NCI-H1436 (cell line): ENCODE measurements around the gene SCAPER.
A peak's percentile ranks its signal among the peaks of the same experiment; 100 is the strongest.

ENCODE experiments used
- DNase-seq: peaks from one replicate; lab custom pipeline; 2025; lab: John Stamatoyannopoulos, UW

SCAPER gene

DNA sequence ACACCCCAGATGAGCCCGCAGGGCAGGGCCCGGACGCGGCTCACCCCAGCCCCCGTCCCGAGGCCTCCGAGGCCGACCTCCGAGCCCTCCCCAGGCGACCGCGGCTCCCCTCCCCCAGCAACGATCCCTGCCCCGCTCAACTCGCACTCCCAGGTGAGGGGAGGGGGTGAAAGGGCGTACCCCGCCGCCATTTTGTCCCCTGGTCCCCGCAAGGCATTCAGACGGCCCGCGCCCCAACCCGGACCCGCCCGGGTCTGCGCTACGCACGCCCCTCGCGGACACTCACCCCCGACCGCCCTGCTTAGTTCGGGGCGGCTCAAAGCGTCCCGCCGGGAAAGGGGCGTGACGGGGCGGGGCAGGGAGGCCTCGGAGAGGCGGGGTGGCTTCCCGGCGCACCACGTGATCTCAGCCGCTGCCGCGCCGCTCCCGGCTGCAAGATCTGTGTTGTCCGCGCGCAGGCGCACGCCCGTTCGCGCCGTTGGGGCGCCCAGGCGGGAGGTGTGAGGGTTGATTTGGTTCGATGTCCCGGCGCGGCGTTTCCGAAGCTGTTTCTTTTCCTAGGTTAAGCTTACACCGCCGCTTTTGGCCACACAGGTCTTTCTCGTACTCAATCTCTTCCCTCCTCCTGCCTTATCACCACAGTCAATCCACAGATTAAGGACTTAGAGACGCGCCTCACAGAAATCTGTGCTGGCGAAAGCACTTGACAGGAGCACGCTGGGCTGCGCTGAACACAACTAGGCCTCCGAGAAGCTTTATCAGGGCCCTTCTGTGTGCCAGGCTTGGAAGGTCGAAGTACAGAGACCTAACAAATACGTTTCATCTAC lies at the start of gene SCAPER:
Gene SCAPER (minus strand): TSS at position 328 of the 827 bp plus-strand sequence. CDS start 21,523 bp downstream, outside the sequence.
- peak; percentile 83 for DNase-seq

- peak; percentile 58 for DNase-seq
Measured at GRCh38 chr15:76954744-76955143, 49.6 kb upstream of the SCAPER start.

- DNase-seq, result no peak
Measured at GRCh38 chr15:76953913-76954312, 48.8 kb upstream of the SCAPER start.

DNA sequence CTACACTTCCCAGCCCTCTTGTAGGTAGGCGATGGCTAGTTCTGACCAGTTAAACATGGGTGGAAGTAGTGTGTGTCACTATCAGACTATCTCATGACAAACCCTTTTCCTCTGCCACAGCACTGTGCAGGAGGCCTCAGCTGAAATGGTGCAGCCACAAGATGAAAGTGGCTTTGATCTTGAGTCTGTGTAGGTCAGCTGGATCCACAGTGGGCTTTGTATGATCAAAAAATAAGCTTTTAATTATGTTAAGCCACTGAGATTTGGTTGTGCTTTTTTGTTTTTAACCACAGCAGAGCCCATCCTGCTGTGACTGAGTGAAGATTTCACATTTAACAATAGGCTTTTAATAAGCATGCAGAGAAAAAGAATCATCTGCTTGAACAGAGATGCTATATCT lies 46.1 kb upstream of the SCAPER start:
- no peak for DNase-seq

- DNase-seq, result no peak
Measured at GRCh38 chr15:76947454-76947853, 42.3 kb upstream of the SCAPER start.

DNA sequence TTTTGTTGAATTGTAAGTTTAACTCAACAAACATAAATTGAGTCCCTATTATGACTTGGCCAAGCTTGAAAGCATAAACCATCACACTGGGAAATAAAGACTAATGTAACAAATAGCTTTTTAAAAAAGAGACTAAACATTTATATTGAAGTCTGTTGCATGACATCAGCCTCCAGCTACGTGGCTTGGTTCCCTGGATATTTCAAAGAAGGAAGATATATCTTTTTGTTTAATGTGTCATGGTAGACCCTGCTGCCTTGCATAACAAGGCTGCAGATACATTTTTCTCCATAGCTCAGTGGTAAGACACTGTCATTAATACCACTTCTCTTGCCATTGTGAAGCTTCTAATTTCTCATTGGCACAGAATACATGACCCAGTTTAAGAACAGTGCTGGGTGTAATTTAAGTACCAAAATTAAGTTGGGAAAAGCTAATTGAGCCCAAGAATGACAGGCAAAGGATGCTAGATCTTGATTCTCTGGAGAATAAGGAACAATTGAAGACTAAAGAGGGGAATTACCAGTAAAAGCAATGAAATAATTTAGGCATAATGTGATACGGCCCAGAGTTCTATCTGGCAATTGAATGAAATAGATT lies 40.5 kb upstream of the SCAPER start:
- no peak for DNase-seq

DNA sequence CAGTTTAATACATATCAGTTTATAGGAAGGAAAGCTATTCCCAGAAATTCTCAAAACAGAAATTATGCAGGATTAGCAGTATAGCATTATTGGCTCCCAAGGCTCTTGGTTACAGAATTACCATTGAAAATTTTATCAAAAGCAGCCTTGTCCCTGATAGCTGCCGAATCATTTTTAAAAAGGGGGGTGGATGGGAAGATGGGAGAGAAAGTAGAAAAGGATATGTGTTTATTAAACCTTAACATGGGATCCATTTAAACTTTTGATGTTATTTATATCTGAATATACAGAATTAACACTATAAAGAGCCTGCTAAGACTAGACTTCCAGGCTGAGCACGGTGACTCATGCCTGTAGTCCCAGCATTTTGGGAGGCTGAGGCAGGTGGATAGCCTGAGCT lies 37.2 kb upstream of the SCAPER start:
- no peak for DNase-seq

DNA sequence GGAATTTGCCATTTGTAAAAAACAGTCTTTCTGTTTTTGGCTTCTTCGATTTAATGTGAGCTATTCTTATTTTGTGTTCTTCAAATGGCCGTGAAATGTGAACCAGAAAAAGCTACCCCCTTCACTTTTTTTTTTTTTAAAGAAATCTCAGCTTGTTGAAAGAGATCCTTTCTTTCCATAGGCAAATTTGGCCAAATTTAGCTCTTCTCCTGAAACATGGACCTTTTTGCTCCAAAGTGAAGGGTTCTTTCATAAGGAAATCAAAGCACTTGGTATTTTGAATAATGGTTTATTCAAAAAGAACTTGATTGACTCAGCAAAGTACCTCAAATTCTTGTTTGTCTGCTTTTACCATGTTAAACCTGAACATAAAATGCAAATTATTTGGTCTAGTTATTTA lies 36.5 kb upstream of the SCAPER start:
- no peak for DNase-seq

DNA sequence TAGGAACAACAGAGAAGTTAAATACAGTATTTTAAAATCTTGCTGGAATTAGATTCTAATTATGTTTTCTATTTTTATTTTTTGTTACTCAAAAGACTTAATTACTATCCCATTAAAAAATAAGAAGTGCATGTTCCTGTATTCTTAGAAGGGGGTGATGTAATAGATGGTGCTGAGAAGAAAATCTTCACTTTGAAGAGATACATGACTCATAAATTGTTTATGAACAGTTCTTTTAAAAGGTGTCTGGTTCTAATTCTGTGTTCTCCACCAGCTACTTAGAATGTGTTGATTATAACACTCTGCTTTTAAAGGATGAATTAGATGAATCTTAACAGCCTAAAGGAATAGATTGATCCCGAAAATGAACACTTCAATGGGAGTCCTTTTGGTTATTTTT lies 34.6 kb upstream of the SCAPER start:
- no peak for DNase-seq

- DNase-seq, result no peak
Measured at GRCh38 chr15:76938752-76939151, 33.6 kb upstream of the SCAPER start.

DNA sequence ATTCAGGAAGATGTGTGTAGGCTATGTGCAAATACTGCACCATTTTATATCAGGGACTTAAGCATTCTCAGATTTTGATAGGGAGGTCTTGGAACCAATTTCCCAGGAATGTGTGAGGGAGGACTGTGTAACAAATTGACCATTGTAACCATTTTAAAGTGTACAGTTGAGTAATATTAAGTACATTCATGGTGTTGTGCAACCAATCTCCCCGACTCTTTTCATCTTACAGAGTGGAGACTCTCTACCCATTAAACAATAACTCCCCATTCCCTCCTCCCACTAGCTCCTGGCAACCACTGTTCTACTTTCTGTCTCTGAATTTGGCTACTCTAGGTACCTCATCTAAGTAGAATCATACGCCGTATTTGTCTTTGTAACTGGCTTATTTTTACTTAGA lies 31.5 kb upstream of the SCAPER start:
- DNase-seq, result no peak

DNA sequence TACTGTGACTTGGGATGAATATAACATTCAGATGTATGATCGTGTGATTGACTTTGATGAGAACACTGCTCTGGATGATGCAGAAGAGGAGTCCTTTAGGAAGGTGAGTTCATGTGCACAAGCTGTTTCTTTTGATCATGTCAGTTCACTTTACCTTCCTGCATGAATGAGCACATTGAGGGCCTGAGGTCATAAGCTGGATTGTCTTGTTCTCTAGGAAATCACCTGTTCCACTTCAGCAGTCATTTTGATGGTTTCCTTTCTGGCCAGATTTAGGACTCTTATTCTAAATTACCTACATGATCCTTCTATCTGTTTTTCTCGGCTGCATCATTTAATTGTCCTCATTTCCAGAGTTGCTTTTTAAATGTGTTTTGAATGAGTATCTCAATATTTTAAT lies 30.5 kb upstream of the SCAPER start:
- no peak for DNase-seq

DNA sequence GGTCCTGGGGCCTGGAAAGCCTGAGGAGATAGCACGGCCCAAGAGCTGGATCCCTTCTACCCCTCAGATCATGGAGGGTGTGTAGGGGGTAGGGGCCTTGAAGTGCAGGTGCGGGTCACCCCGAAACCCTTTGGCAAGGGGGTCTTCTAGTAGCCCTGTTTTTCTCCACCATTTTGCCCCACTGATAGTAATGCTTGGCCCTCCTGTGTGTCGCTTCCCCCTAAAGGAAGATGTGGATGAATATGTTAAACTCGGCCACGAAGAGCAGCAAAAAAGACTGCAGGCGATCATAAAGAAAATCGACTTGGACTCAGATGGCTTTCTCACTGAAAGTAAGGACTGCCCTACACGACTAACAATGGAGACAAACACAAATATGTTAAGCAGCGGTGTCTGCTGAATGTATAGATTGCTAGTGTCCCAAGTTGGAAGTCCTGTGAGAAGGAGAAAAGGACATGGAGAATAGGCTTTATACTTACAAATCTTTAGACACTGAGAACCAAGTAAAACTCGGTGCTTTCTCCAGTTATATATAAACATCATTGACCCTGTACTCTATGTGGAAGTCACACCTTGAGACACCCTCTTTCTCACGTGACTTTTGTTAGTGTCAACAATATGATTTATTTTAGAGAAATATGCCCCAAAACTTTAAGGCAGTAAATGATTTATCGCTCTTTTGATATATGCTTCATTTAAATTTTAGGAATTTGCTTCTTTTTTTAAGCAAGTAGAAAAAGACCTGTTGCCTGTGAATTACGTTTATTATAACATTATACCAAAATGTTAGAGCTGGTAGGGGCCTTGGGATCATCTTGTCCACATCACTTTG lies 27.2 kb upstream of the SCAPER start:
- no peak for DNase-seq

DNA sequence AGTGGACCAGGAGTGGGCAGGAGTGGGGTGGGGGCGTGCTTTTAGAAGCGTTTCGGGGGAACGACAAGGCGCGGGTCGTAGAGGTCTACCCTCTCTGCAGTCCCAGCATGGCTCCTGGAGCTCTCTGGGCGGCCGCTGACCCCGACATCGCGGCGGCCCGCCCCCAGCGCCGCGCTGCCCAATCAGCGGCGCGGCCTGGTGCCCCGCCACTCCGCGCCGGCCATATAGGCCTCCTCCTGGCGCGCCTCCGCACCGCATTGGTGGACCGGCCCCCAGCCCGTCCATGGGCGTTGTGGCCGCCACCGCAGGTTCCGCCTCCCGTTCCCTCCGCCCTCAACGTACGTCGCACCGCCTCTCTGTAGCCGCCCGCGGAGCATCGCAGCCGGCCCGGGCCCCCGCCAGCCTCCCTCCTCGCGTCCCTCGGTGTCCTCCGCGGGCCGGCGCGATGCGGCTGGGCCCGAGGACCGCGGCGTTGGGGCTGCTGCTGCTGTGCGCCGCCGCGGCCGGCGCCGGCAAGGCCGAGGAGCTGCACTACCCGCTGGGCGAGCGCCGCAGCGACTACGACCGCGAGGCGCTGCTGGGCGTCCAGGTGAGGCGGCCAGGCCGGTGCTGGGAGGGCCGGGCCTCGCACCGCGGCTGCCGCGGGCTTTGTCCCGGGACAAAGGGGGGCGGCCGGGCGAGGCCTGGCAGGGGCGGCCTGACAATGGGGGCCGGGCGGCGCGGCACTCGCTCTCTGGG lies 26.4 kb upstream of the SCAPER start, which contains the start of gene RCN2:
Gene RCN2 (plus strand): TSS at position 353 of the 738 bp plus-strand sequence. CDS start 93 bp downstream, at position 446.
- DNase-seq, result peak; percentile 93

DNA sequence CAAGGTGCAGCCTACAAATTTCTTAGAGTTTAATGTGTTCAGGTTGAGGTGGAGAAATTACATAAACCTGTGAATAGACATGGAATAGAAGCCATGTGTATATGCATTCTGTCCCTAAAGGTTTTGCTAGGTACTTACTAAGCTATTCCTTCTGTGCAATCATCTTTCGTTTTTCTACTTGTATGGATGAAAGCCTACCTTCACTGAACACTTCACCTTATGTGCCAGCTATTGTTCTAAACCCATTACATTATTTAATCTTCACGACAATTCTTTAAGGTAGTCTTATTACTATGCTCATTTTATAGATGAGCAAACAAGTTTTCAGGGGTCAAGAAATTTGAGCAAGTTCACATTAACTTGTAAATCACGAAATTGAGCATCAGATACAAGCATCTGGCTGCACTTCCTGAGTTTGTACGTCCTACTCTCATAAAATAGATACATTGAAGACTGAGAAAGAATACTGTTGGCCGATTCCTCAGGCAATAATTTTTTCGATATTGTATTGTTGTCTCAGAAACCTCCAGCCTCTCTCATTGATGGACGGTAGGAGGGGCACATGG lies 25.8 kb upstream of the SCAPER start:
- no peak for DNase-seq

GRCh38 chr15:76929011-76929760 lies 24.0 kb upstream of the SCAPER start:
- DNase-seq, result no peak

DNA sequence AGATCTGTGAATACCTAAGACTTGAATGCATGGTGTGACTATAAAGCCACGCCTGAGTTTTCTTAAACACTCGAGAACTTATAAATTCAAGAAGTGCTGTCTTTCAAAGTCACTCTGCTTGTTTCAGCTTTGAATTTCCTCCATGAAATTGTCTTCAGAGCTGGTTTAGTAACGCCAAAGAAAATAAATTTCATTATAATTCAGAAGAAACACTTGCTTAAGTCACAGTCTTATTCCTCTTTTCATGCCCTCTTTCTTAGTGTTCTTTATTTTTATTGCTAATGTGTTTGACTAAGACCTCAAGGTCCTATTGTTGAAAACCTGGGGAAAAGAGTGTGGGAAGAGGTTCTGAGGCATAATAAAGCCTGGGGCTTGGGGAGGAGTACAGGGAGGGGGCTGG lies 23.1 kb upstream of the SCAPER start:
- no peak for DNase-seq

- no peak for DNase-seq
Measured at GRCh38 chr15:76916369-76916768, 11.2 kb upstream of the SCAPER start.

DNA sequence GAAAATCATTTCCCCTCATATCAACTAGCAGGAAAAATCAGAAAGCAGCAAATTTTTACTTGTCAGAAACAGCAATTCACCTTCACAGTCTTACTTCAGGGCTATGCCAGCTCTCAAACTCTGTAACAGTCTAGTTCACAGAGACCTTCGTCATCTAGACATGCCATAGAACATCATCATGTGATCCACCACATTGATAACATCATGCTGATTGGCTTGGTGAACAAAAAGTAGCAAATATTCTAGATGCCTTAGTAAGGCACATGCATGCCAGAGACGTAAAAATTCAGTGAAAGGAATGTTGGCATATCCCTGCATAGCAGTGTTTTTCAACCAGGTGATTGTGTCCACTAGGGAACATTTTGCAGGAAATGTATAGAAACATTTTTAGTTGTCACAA lies 8.6 kb upstream of the SCAPER start:
- no peak for DNase-seq

- DNase-seq, result no peak
Measured at GRCh38 chr15:76912430-76912829, 7.3 kb upstream of the SCAPER start.

DNA sequence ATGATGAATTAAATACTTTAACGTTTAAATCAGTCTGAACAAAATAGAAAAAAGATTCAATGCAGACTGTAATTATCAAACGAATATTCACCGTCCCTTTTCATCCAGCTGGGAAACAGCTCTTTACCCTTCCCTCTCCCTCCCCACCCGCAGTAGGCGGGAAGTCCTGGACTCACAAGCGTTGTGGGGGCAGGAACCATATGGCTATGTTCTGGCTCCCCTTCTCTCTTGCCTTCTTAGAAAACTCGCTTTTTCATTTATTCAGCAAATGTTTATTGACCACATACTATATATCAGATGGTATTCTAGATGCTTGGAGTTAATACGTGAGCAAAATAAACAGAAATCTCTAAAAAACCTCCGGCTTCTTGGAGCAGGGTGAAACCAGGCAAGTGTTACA lies 715 bp upstream of the SCAPER start:
- no peak for DNase-seq
